PC-9 (cell line): ENCODE data around the gene HPCAL1.

Source experiments
- EZH2 ChIP-seq: fragments of 200-600 bp; sonication (generic); IDR thresholded peaks from 2 replicates; pipeline ENCODE4 v1.8.0; 2017; ENCODE audit warnings: antibody characterized with exemption, low read depth
- TF ChIP-seq, protein P1 (sequence below): fragments of 200-600 bp; sonication (generic); conservative IDR thresholded peaks from 2 replicates; pipeline ENCODE4 v1.6.1; 2017; ENCODE audit warnings: mixed run types, antibody characterized with exemption, mild to moderate bottlenecking, moderate library complexity

DNA sequence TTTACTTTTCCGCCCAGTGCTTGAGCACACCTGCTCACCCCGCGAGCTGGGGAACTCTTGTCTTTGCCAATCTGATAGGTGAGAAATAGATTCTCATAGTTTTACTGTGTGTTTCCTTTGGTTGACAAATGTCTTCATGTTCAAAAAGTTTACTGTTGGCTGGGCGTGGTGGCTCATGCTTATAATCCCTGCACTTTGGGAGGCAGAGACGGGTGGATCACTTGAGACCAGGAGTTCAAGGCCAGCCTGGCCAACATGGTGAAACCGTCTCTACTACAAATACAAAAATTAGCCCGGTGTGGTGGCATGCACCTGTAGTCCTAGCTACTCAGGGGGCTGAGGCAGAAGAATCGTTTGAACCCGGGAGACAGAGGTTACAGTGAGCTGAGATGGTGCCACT lies 135.1 kb downstream of the HPCAL1 start:
- TF ChIP-seq, protein P1, sequence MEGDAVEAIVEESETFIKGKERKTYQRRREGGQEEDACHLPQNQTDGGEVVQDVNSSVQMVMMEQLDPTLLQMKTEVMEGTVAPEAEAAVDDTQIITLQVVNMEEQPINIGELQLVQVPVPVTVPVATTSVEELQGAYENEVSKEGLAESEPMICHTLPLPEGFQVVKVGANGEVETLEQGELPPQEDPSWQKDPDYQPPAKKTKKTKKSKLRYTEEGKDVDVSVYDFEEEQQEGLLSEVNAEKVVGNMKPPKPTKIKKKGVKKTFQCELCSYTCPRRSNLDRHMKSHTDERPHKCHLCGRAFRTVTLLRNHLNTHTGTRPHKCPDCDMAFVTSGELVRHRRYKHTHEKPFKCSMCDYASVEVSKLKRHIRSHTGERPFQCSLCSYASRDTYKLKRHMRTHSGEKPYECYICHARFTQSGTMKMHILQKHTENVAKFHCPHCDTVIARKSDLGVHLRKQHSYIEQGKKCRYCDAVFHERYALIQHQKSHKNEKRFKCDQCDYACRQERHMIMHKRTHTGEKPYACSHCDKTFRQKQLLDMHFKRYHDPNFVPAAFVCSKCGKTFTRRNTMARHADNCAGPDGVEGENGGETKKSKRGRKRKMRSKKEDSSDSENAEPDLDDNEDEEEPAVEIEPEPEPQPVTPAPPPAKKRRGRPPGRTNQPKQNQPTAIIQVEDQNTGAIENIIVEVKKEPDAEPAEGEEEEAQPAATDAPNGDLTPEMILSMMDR, result no peak
- TF ChIP-seq EZH2, result no peak
